ENCODE results near the gene ADNP2. TPM values are rescaled to one million over a fixed set of nuclear protein-coding genes. Genes with fewer than 3 reads are reported as not detected.

The ADNP2 gene, protein sequence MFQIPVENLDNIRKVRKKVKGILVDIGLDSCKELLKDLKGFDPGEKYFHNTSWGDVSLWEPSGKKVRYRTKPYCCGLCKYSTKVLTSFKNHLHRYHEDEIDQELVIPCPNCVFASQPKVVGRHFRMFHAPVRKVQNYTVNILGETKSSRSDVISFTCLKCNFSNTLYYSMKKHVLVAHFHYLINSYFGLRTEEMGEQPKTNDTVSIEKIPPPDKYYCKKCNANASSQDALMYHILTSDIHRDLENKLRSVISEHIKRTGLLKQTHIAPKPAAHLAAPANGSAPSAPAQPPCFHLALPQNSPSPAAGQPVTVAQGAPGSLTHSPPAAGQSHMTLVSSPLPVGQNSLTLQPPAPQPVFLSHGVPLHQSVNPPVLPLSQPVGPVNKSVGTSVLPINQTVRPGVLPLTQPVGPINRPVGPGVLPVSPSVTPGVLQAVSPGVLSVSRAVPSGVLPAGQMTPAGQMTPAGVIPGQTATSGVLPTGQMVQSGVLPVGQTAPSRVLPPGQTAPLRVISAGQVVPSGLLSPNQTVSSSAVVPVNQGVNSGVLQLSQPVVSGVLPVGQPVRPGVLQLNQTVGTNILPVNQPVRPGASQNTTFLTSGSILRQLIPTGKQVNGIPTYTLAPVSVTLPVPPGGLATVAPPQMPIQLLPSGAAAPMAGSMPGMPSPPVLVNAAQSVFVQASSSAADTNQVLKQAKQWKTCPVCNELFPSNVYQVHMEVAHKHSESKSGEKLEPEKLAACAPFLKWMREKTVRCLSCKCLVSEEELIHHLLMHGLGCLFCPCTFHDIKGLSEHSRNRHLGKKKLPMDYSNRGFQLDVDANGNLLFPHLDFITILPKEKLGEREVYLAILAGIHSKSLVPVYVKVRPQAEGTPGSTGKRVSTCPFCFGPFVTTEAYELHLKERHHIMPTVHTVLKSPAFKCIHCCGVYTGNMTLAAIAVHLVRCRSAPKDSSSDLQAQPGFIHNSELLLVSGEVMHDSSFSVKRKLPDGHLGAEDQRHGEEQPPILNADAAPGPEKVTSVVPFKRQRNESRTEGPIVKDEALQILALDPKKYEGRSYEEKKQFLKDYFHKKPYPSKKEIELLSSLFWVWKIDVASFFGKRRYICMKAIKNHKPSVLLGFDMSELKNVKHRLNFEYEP
- 10.3 TPM for polyA plus RNA-seq (2012; ENCODE audit: missing spikeins)

DNA sequence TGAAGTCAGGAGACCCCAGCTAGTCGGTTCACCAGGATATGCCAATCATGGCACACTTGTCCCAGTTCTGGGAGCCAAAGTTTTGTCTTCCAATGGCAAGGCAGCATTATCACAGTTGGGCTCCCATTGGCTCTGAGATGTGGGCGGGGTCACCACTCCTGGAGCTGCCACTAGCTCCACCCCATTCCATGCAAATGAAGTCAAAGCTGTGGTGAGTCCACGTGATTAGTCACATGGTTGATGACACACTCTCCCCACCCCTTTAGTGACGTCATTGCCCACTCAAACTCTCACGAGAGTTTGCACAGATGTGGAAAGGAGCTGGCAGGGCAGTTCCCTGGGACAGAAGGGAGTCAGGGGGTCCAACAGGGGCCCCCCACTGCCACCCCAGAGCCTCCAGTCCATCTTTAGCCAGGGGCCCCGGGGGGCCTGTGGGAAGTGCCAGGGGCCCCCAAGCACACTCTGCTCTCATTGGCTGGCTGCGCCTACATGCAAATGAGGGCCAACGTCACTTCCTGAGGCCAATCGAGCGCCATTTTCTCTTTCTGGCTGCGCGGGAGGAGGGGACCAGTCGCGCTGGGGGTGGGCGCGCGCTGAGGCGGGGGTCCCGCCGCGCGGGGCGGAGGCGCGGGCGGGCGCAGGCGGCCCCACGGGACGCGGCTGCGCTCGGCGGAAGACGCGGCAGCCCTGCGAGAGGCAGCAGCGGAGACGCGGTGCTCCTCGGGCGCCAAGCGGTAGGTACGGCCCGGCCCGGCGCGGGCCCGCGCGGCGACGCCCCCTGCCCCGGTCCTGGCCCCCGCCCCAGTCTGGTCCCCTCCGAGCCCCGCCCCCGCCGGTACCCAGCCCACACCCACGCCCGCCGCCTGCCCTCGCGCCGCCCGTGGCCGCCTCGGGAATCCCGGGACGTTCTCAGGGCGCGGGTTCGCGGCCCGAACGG is at the start of gene ADNP2:
Gene ADNP2 (plus strand): TSS at position 524 of the 937 bp plus-strand sequence. CDS start 8,281 bp downstream, outside the sequence.
- FAIRE-seq (peak; percentile 92), DNase-seq (ENCODE audit: insufficient read length) (peak; percentile 53)
- TF ChIP-seq POLR2AphosphoS5 (IDR thresholded peaks at IDR 0.05; ENCODE audit: low read depth, low read length) (peak; percentile 87), POLR2A (IDR thresholded peaks at IDR 0.05; ENCODE audit: low read depth, low read length) (peak; percentile 85), TAF1 (IDR thresholded peaks at IDR 0.05; ENCODE audit: borderline replicate concordance, low read depth, low read length) (0 out of 2 replicates have a peak, but pooled peaks have one; percentile 26)

DNA sequence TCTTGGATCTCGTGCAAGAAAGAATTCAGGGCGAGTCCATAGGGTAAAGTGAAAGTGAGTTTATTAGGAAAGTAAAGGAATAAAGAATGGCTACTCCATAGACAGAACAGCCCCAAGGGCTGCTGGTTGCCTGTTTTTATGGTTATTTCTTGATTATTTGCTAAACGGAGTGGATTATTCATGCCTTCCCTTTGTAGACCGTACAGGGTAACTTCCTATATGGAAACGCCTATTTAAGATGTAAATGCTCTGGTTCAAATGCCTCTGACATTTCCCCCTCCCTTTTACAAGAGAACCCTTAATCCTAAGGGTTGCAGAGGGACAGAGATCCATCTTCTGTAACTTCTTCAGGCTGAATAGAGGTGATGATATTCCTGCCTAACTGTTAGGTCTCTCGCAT is 49.1 kb upstream of the ADNP2 start:
- no peak for TF ChIP-seq POLR2AphosphoS5 (IDR thresholded peaks at IDR 0.05; ENCODE audit: low read depth, low read length)
- no peak for TF ChIP-seq POLR2A (IDR thresholded peaks at IDR 0.05; ENCODE audit: low read depth, low read length)
- DNase-seq (ENCODE audit: insufficient read length) (no peak), FAIRE-seq (no peak)

DNA sequence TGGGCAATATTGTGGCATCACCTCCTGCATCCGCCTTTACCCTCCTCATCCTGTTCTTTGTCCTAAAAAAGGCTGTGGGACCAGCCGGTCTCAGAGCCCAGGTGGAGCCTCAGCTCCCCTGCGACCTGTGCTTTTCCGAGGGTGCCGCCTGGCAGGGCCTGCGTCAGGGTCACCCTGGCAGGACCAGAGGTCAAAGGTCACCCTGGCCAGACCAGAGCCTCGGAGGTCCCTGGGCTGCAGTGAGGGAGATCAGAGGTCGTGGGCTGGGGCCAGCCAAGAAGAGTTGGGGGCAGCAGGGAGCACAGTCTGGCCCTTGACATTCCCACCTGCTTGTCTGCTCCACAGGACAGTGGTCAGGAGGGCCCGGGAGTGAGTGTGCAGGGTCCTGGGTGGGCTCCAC is 43.4 kb upstream of the ADNP2 start:
- no peak for TF ChIP-seq TAF1 (IDR thresholded peaks at IDR 0.05; ENCODE audit: borderline replicate concordance, low read depth, low read length)
- no peak for TF ChIP-seq POLR2AphosphoS5 (IDR thresholded peaks at IDR 0.05; ENCODE audit: low read depth, low read length)
- TF ChIP-seq POLR2A (IDR thresholded peaks at IDR 0.05; ENCODE audit: low read depth, low read length) = no peak
- DNase-seq (ENCODE audit: insufficient read length) (no peak), FAIRE-seq (no peak)

GRCh38 chr18:80067321-80067720 is 41.7 kb upstream of the ADNP2 start:
- TF ChIP-seq POLR2A (IDR thresholded peaks at IDR 0.05; ENCODE audit: low read depth, low read length) = no peak
- TF ChIP-seq POLR2AphosphoS5 (IDR thresholded peaks at IDR 0.05; ENCODE audit: low read depth, low read length) = no peak
- TF ChIP-seq TAF1 (IDR thresholded peaks at IDR 0.05; ENCODE audit: borderline replicate concordance, low read depth, low read length) = no peak
- DNase-seq (ENCODE audit: insufficient read length) (no peak), FAIRE-seq (no peak)

GRCh38 chr18:80067897-80068296 is 41.2 kb upstream of the ADNP2 start:
- FAIRE-seq (no peak), DNase-seq (ENCODE audit: insufficient read length) (no peak)
- no peak for TF ChIP-seq POLR2A (IDR thresholded peaks at IDR 0.05; ENCODE audit: low read depth, low read length)
- TF ChIP-seq POLR2AphosphoS5 (IDR thresholded peaks at IDR 0.05; ENCODE audit: low read depth, low read length) = no peak
- TF ChIP-seq TAF1 (IDR thresholded peaks at IDR 0.05; ENCODE audit: borderline replicate concordance, low read depth, low read length) = no peak

- no peak for TF ChIP-seq POLR2A (IDR thresholded peaks at IDR 0.05; ENCODE audit: low read depth, low read length)
- no peak for TF ChIP-seq TAF1 (IDR thresholded peaks at IDR 0.05; ENCODE audit: borderline replicate concordance, low read depth, low read length)
- no peak for TF ChIP-seq POLR2AphosphoS5 (IDR thresholded peaks at IDR 0.05; ENCODE audit: low read depth, low read length)
- DNase-seq (ENCODE audit: insufficient read length) (no peak), FAIRE-seq (no peak)
Measured at GRCh38 chr18:80068571-80069272, 40.3 kb upstream of the ADNP2 start.

DNA sequence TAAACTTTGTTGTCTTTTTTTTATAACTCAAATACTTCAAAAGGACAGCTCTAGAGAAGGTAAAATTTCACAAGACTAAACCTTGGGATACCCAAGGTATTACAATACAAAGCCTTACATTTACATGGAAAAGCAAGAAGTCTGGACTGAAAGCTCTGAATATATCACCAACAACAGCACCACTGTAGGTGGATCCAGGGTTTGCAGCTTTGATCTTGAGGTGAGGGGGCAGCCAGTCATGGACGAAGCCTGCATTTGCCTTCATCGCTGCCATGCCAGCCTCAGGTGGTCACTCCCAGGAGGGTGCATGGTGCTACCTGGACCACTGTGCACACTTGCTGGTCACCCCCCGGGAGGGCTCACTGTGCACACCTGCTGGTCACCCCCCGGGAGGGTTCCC is 38.2 kb upstream of the ADNP2 start:
- FAIRE-seq (no peak), DNase-seq (ENCODE audit: insufficient read length) (no peak)
- TF ChIP-seq POLR2AphosphoS5 (IDR thresholded peaks at IDR 0.05; ENCODE audit: low read depth, low read length) (no peak), TAF1 (IDR thresholded peaks at IDR 0.05; ENCODE audit: borderline replicate concordance, low read depth, low read length) (no peak), POLR2A (IDR thresholded peaks at IDR 0.05; ENCODE audit: low read depth, low read length) (no peak)

DNA sequence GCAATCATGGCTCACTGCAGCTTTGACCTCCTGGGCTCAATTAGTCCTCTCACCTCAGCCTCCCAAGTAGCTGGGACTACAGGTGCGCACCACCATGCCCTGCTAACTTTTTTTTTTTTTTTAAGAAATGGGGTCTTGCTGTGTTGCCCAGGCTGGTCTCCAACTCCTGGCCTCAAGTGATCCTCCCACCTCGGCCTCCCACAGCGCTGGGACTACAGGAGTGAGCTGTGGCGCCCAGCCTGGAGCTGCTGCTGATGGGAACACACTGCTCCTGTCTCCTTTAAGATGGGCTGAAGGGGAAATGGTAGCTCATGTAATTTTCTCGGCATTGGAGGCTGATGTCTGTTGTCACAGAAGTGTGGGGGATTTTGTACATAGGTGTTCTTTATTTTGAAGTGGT is 34.9 kb upstream of the ADNP2 start:
- FAIRE-seq (no peak), DNase-seq (ENCODE audit: insufficient read length) (no peak)
- TF ChIP-seq POLR2AphosphoS5 (IDR thresholded peaks at IDR 0.05; ENCODE audit: low read depth, low read length) (no peak), TAF1 (IDR thresholded peaks at IDR 0.05; ENCODE audit: borderline replicate concordance, low read depth, low read length) (no peak), POLR2A (IDR thresholded peaks at IDR 0.05; ENCODE audit: low read depth, low read length) (no peak)

- TF ChIP-seq TAF1 (IDR thresholded peaks at IDR 0.05; ENCODE audit: borderline replicate concordance, low read depth, low read length) (no peak), POLR2AphosphoS5 (IDR thresholded peaks at IDR 0.05; ENCODE audit: low read depth, low read length) (no peak), POLR2A (IDR thresholded peaks at IDR 0.05; ENCODE audit: low read depth, low read length) (no peak)
- DNase-seq (ENCODE audit: insufficient read length) (no peak), FAIRE-seq (no peak)
Measured at GRCh38 chr18:80074697-80075096, 34.4 kb upstream of the ADNP2 start.

DNA sequence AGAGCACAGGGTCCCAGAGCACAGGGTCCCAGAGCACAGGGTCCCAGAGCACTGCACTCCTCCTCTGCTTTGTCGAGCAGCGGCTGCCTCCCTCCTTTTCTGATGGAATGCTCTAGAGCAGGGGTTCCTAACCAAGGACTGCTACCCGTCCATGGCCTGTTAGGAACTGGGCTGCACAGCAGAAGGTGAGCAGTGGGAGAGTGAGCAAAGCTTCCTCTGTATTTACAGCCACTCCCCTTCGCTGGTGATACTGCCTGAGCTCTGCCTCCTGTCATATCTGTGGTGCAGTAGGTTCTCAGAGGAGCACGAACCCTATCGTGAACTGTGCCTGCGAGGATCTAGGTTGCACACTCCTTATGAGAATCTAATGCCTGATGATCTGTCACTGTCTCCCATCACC is 33.1 kb upstream of the ADNP2 start:
- no peak for DNase-seq (ENCODE audit: insufficient read length)
- no peak for TF ChIP-seq POLR2AphosphoS5 (IDR thresholded peaks at IDR 0.05; ENCODE audit: low read depth, low read length)
- TF ChIP-seq POLR2A (IDR thresholded peaks at IDR 0.05; ENCODE audit: low read depth, low read length) = no peak
- no peak for TF ChIP-seq TAF1 (IDR thresholded peaks at IDR 0.05; ENCODE audit: borderline replicate concordance, low read depth, low read length)
- FAIRE-seq = no peak
